ENCODE data around the gene FOXE3.

DNA sequence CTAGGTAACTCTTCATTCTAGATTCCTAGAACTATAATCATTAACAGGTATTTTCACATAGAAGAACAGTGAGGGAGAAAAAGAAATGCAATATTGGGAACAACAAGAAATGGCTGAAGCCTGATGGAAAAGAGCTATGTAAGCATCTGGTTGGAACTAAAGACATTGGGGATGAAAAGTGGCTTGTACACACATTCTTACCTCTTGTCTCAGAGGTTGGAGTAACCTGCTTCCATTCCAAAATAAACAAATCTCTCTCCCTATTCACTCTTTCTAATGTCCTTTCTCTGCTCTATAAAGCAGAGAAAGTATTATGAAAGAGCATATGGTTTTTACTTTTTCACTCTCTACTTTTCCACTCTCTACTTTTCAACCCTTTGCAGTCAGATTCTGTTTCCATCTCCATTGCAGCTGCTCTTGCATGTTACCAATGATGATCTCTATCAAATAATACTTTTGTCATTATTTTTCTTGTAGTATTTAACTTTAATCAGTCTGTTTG lies 45.0 kb upstream of the FOXE3 start:
- no peak for TF ChIP-seq EZH2 (IDR thresholded peaks at IDR 0.05; ENCODE audit: borderline replicate concordance, low read depth, low read length, severe bottlenecking)
- TF ChIP-seq, protein P1, sequence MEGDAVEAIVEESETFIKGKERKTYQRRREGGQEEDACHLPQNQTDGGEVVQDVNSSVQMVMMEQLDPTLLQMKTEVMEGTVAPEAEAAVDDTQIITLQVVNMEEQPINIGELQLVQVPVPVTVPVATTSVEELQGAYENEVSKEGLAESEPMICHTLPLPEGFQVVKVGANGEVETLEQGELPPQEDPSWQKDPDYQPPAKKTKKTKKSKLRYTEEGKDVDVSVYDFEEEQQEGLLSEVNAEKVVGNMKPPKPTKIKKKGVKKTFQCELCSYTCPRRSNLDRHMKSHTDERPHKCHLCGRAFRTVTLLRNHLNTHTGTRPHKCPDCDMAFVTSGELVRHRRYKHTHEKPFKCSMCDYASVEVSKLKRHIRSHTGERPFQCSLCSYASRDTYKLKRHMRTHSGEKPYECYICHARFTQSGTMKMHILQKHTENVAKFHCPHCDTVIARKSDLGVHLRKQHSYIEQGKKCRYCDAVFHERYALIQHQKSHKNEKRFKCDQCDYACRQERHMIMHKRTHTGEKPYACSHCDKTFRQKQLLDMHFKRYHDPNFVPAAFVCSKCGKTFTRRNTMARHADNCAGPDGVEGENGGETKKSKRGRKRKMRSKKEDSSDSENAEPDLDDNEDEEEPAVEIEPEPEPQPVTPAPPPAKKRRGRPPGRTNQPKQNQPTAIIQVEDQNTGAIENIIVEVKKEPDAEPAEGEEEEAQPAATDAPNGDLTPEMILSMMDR (IDR thresholded peaks at IDR 0.05; ENCODE audit: borderline replicate concordance, extremely low read depth, low read length, poor library complexity, severe bottlenecking), result no peak
